ENCODE measurements around the gene C4orf51.

Gene C4orf51

DNA sequence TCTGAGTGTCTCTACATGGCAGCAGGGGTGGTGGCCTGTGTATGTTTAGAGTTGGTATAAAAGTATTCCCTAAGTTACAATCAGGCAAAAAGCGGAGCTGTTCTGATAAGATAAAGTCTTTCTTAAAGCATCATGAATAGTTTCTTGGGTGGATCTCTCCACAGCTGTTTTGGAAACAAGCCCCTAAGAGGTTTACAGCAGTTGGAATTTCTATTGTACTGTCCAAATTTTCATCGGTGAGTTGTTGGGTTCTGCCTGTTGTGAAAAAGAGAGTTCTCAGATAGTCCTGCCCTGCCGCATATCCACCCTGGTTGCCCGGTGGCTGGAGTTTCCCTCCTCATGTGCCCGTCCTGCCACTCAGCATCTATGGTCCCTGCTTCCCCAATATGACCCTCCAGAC is 50.1 kb downstream of the C4orf51 start:
- H3K4me3 ChIP-seq (ENCODE audit: low read length), result no peak overlapping the region
- no peak for TF ChIP-seq ZNF274 (IDR thresholded peaks at IDR 0.05; ENCODE audit: low read depth, low read length)

DNA sequence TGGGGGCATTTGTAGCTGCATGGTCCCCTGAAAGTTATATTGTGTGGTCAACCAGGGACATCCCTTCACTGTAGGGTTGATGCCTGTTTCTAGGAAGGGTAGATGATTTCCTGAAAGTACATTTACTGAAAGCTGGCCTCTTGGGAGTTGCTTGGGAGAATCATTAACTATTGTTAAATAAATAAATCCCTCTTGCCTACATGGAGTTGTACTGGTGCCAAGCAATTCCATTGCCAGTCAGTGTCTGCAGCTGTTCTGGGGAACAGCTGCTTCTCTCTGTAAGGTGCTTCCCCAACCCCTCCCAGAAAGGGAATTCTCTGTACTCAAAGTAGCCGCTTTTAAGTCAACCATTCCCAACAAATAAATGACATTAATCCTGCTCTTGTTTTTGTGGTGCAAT is 51.1 kb downstream of the C4orf51 start:
- TF ChIP-seq ZNF274 (IDR thresholded peaks at IDR 0.05; ENCODE audit: low read depth, low read length), result no peak
- H3K4me3 ChIP-seq (ENCODE audit: low read length), result no peak overlapping the region

DNA sequence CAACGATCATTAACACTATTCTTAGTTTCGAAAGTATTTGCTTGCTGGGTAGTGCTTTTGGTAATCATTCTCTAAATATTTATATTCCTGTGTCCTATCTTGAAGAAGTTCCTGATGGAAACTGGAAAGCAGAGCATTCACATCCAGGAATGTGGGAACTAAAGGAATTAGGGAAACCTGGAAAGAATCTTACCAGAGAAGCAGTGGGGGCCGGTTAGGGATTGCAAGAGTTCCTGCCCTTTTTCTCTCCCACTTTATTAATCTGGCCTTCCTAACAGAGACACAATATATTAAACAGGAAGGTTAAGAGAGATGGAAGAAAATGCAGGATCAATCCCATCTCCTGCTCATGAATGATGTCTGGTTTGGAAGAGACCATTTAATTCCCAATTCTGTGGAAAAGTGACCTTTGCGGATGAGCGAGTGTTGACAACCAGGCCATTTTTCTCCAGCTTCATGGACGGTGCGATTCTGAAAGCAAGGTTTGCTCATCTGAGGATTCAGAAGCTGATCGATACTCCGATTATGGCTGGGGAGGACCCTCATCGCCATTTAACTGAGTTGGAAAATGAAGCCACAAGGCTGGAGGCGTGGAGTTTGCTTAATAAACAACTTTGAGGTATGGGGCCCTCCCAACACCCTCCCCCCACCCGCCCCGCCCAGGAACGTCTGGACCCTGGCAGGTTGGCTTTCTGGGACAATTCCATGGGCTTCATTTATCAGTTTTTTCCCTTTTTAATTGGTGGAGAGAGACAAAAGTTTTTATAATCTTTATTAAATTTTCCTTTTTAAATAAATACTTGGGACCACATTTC is 52.3 kb downstream of the C4orf51 start:
- H3K4me3 ChIP-seq (ENCODE audit: low read length), result peak overlapping the region; percentile 85
- no peak for TF ChIP-seq ZNF274 (IDR thresholded peaks at IDR 0.05; ENCODE audit: low read depth, low read length)

DNA sequence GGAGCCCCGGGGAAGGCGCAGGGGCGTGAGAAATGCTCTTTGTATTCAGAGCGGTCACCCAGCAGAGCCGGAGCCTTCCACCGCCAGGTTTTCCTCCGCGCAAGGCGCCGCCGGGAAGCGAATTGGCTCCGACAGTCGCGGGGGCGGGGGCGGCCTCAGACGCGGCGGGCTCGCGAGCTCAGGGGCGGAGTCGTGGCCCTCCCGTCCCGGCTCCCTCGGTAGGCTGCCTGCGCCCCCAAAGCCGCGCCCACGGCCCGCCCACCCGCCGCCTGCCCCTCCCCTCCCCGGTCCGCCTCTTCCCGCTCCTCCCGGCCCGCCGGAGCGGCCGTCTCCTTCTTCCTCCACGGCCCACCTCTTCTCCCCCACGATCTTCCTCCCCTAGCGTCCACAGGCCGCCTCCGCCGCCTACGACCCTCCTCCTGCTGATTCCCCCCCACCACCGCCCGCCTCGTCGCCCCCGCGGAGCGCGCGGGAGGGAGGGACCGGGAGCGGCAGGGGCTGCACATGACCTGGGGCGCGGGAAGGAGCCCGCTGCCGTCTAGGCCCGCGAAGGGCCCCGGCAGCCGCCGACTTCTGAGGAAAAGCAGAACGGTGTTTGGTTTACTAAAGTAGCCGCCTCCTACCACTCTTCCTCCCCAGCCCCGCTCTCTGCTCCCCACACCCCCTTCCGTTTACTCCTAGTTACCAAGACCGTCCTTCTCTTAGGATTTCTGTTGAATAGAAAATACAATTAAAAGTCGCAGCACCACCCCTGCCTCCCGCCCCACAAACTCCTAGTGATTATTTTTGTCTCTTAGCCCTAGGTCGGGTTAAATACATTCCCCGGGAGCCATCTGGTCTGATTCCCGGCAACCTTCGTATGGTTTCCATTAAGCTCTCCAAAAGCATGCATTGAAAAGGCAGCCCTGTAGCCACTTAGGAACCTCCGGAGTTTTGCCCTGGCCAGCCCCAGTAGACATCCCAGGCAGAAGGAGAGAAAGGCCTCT is 53.2 kb downstream of the C4orf51 start:
- no peak for TF ChIP-seq ZNF274 (IDR thresholded peaks at IDR 0.05; ENCODE audit: low read depth, low read length)
- H3K4me3 ChIP-seq (ENCODE audit: low read length), result peak overlapping the region; percentile 85

DNA sequence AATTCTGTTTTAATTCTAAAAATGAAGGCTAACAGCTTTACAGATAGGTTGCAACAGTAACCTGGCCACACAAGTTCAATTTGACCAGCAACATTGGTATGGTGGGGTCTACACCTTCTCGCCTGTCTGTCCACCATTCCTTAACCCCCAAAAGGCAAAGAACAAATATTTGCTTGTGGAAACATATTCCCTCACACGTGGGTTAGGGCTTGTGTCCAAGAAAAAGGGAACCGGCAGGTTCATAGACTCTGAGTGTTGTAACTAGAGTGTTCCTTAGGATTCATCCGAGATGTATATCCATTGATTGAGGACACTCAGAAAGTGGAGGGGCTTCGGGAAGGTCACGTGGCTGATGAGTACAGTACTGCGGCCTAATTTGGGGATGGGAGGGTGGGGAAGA is 54.1 kb downstream of the C4orf51 start:
- no peak for TF ChIP-seq ZNF274 (IDR thresholded peaks at IDR 0.05; ENCODE audit: low read depth, low read length)
- no peak overlapping the region for H3K4me3 ChIP-seq (ENCODE audit: low read length)

DNA sequence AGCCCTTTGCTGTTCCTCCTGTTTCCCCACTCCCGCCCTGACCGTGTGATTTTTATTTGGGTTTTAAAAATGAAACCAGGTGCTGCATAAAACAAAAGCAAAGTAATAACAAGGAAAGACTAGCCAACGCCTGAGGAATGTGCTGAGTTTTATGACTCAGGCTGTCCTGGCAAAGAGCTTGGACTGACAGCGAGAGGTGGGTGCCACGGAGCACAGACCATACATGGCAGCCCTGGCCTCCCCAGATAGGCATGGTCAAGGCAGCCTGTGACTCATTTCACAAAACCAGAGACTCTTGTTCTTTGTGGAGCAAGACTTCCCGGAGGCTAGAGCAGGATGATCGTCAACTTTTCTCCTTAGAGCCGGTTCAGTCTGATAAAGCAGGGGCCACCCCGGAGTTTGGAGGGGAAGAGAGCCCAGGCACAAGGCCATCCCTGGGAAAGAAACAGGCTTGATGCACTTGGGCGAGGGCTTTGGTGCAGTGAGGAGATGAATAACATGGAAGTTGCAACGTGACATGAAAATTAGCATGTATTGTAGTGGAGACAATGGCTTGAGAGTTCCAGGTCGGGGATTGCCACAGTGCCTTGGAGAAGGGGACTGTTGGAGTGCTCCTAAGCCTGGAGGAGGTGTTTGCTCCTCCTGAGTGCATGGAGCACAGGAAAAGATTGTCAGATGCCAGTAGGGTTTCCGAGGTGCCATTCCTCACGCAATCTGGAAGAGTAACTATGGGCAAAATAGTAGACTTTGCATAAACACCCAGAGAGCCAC is 54.8 kb downstream of the C4orf51 start:
- no peak for TF ChIP-seq ZNF274 (IDR thresholded peaks at IDR 0.05; ENCODE audit: low read depth, low read length)
- no peak overlapping the region for H3K4me3 ChIP-seq (ENCODE audit: low read length)

DNA sequence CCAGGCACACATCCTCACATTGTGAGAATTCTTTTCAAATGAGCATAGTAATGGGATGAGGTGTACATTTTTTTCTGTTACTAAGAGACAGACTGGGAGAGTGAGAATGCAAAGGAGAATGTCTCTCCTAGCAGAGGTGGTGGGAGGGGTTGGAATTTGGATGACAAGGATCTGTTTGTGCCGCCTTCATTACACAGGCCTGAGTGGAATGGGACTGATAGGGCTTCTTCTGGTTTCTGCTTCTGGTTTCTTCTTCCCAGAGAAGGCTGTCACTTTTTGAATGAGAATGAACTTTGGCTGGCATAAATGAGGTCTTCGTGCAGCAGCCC is 55.4 kb downstream of the C4orf51 start:
- no peak for TF ChIP-seq ZNF274 (IDR thresholded peaks at IDR 0.05; ENCODE audit: low read depth, low read length)
- no peak overlapping the region for H3K4me3 ChIP-seq (ENCODE audit: low read length)

DNA sequence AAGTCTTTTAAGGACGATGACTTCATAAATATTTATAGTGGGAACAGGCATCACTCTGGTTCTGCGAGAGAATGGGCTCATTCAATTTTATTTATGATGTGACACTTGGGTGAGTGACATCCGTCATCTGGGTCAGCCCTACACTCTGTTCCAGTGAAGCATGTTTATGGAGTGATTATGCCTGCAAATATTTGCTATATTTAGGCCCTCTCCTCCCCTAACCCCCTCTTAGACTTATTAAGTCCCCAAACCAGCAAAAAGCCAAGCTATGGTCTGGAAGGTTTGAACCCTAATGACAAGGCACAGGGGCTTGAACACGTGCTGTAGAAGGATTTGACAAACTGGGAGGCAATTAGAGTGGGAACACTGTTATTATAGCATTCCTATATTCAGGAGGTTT is 55.9 kb downstream of the C4orf51 start:
- H3K4me3 ChIP-seq (ENCODE audit: low read length), result no peak overlapping the region
- TF ChIP-seq ZNF274 (IDR thresholded peaks at IDR 0.05; ENCODE audit: low read depth, low read length), result no peak

DNA sequence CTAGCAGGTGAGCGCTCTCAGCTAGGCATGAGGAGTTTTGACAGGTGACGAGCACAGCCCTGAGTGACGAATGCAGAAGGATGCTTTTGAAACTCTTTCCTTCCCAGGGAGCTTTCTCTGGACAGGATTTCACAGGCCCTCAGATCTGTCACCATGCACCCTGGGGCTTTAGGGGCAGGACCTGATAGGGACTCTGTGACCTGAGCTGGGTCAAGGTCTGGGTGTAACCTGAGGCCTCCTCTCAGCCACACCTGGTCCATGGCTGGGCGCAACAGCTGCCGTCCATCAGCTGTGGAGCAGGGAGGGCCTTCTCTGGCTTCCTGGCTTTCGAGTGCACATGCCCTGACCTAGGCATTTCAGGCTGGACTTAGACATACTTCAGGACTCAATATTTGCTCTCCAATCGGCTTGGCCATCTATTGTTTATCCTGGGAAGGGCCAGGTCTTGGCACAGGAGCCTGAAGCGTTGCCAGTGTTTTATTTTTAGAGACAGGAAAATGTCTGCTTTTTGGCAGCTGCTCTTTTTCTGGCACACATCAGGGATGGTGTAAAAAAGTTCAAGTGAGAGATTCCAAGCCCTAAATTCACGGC is 56.4 kb downstream of the C4orf51 start:
- no peak for TF ChIP-seq ZNF274 (IDR thresholded peaks at IDR 0.05; ENCODE audit: low read depth, low read length)
- H3K4me3 ChIP-seq (ENCODE audit: low read length), result no peak overlapping the region

DNA sequence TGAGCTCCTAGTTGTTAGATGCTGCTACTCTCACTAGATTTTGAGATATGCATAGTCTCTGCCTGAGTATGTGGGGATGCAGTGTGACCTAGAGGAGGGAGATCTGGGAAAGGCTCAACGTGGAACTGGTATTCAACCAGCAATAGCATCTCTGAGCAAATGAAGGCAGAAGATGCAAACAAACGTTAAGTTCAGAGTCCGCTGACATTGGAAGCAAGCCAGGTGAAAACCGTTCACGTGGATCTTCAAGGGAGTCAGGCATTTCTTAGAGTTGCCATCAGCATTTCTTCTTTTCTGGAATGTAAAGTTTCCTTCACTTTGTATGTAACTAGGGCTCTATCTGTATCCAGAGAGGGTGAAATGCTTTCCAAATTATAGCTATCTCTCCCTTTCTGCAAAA is 59.9 kb downstream of the C4orf51 start:
- no peak overlapping the region for H3K4me3 ChIP-seq (ENCODE audit: low read length)
- no peak for TF ChIP-seq ZNF274 (IDR thresholded peaks at IDR 0.05; ENCODE audit: low read depth, low read length)

DNA sequence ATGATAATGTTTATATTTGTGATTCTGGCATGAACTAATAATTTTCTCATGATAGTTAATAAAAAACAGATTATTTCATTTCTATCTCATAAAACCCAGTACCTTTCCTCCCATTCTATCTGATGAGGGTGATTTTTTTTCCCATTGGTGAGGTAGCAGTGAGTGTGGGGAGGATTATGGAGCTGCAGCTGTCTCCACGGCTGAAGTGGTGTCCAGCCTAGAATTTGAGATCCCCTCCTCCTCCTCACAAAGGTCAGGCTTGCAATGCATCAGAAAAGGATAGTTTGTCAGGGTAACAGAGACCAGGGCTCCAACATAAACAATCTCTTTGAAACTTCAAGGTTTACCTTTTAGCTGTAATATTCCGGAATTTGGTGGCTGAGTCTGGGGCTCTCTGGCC is 60.9 kb downstream of the C4orf51 start:
- no peak for TF ChIP-seq ZNF274 (IDR thresholded peaks at IDR 0.05; ENCODE audit: low read depth, low read length)

DNA sequence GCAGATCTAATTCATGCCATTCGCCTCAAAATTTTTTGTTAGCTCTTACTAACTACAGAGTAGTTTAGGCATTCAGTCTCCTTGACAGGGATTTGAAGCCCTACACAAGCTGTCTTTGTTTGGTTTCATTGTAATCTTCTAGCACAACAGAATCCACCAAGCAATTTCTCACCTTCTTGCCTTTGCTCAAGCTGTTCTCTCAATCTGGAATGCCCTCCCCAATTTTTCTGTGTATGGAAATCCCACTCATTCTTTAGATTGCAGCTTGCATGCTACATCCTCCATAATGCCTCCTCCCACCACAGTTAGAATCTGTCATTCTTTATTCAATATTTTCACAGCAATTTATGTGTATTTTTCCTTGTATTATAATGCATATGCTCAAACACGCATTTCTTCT is 63.7 kb downstream of the C4orf51 start:
- TF ChIP-seq ZNF274 (IDR thresholded peaks at IDR 0.05; ENCODE audit: low read depth, low read length), result no peak

More for the DNA sequence above, 60.9 kb downstream of the C4orf51 start:
- H3K4me3 ChIP-seq (ENCODE audit: low read length), result no peak overlapping the region

DNA sequence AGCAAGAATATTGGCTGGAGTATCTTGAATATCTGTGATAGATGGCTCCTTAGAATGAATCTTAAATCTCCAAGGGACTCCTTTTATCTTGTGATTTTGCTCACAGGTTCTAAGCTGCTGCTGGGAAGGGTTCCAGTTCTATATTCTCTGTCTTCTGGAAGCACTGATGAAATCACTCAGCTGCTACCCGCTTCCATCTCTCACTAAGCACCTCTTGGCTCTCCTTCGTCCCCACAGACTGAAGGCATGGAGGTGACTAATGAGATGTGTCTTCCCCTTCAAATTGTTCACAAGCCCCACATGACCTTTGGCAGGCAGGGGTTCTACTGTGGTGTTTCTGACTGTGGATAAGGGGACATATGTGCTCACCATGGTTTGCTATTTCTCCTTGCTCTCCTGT is 75.9 kb downstream of the C4orf51 start:
- no peak for TF ChIP-seq ZNF274 (IDR thresholded peaks at IDR 0.05; ENCODE audit: low read depth, low read length)
- H3K4me3 ChIP-seq (ENCODE audit: low read length), result no peak overlapping the region

More for the DNA sequence above, 63.7 kb downstream of the C4orf51 start:
- H3K4me3 ChIP-seq (ENCODE audit: low read length), result no peak overlapping the region

DNA sequence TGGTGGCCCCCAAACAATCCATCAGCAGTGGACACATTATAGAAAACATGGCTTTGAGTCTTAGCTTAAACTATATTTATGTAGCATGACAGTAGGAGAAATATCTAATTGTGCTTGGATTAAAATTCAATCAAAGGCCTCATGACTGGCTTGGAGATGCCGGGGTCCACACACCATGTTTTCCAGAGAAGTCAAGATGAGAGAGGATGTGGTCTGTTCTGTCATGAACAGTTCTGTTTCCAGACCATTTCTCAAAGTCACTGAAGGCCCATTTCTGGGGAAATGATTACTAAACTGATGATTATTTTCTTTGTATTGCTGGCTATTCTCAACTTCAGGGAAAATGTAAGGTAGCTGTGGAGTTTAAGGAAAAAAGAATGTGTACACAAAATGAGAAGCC is 76.3 kb downstream of the C4orf51 start:
- no peak overlapping the region for H3K4me3 ChIP-seq (ENCODE audit: low read length)
- no peak for TF ChIP-seq ZNF274 (IDR thresholded peaks at IDR 0.05; ENCODE audit: low read depth, low read length)

All from GM08714 (cell line).